SK-N-SH treated with all-trans-retinoic acid at 6 μM for 48 hours (cell line): ENCODE data around the gene SYNE4.

Source experiments
- ATAC-seq: fragments of 200-7000 bp; cut with Tn5 transposase; 3 replicates; pipeline ENCODE4 v1.9.1; 2020; ENCODE audit warnings: mild to moderate bottlenecking, moderate library complexity
- ARNTL ChIP-seq: fragments of 450-650 bp; formaldehyde crosslinking; IDR thresholded peaks from 2 replicates; pipeline ENCODE4 v1.5.0; 2020; ENCODE audit warnings: low read depth, mild to moderate bottlenecking, moderate library complexity, borderline replicate concordance
- BACH2 ChIP-seq: fragments of 250-450 bp; sonication (Bioruptor Pico); IDR thresholded peaks from 2 replicates; pipeline ENCODE4 v1.9.0; 2021; ENCODE audit warnings: mild to moderate bottlenecking, borderline replicate concordance
- CSDC2 ChIP-seq: fragments of 250-450 bp; sonication (Bioruptor Pico); IDR thresholded peaks from 2 replicates; pipeline ENCODE4 v1.5.0; 2020; ENCODE audit warnings: mild to moderate bottlenecking, moderate library complexity
- ESRRG ChIP-seq: fragments of 250-450 bp; sonication (Bioruptor Pico); IDR thresholded peaks from 2 replicates; pipeline ENCODE4 v1.6.1; 2021; ENCODE audit warnings: mild to moderate bottlenecking
- GLIS3 ChIP-seq: fragments of 250-450 bp; sonication (Bioruptor Pico); IDR thresholded peaks from 2 replicates; pipeline ENCODE4 v1.5.0; 2020; ENCODE audit warnings: mild to moderate bottlenecking, moderate library complexity
- ISL1 ChIP-seq: fragments of 250-450 bp; sonication (Bioruptor Pico); IDR thresholded peaks from 2 replicates; pipeline ENCODE4 v2.1.2; 2022; ENCODE audit warnings: mild to moderate bottlenecking, moderate library complexity
- OSR1 ChIP-seq: fragments of 250-450 bp; sonication (Bioruptor Pico); IDR thresholded peaks from 2 replicates; pipeline ENCODE4 v1.8.0; 2022; ENCODE audit warnings: moderate library complexity, mild to moderate bottlenecking, inconsistent platforms
- PPARA ChIP-seq: fragments of 250-450 bp; sonication (Bioruptor Pico); IDR thresholded peaks from 2 replicates; pipeline ENCODE4 v1.5.0; 2020; ENCODE audit warnings: mild to moderate bottlenecking, borderline replicate concordance
- SNAI2 ChIP-seq: fragments of 250-450 bp; sonication (Bioruptor Pico); IDR thresholded peaks from 2 replicates; pipeline ENCODE4 v1.5.0; 2020; ENCODE audit warnings: mild to moderate bottlenecking, moderate library complexity
- TCF4 ChIP-seq: fragments of 250-450 bp; sonication (Bioruptor Pico); IDR thresholded peaks from 2 replicates; pipeline ENCODE4 v1.8.0; 2021; ENCODE audit warnings: mild to moderate bottlenecking, moderate library complexity, borderline replicate concordance
- TOX ChIP-seq: fragments of 250-450 bp; sonication (Bioruptor Pico); IDR thresholded peaks from 2 replicates; pipeline ENCODE4 v1.8.0; 2021; ENCODE audit warnings: mild to moderate bottlenecking, moderate library complexity, borderline replicate concordance
- ZC3H10 ChIP-seq: fragments of 250-450 bp; sonication (Bioruptor Pico); IDR thresholded peaks from 2 replicates; pipeline ENCODE4 v1.5.1; 2021; ENCODE audit warnings: mild to moderate bottlenecking, moderate library complexity
- ZFP3 ChIP-seq: fragments of 250-450 bp; sonication (Bioruptor Pico); IDR thresholded peaks from 2 replicates; pipeline ENCODE4 v1.5.0; 2020; ENCODE audit warnings: mild to moderate bottlenecking, moderate library complexity
- ZFP30 ChIP-seq: fragments of 450-650 bp; formaldehyde crosslinking; IDR thresholded peaks from 2 replicates; pipeline ENCODE4 v1.5.0; 2022; ENCODE audit warnings: mild to moderate bottlenecking, moderate library complexity
- ZNF565 ChIP-seq: fragments of 450-650 bp; formaldehyde crosslinking; conservative IDR thresholded peaks from 2 replicates; pipeline ENCODE4 v1.5.0; 2020; ENCODE audit warnings: low read depth, mild to moderate bottlenecking, moderate library complexity
- ZNF70 ChIP-seq: fragments of 450-650 bp; formaldehyde crosslinking; IDR thresholded peaks from 2 replicates; pipeline ENCODE4 v1.5.0; 2020; ENCODE audit warnings: mild to moderate bottlenecking, moderate library complexity
- TF ChIP-seq, protein P1 (sequence below): fragments of 250-450 bp; sonication (Bioruptor Pico); IDR thresholded peaks from 2 replicates; pipeline ENCODE4 v1.8.0; 2020; ENCODE audit warnings: mild to moderate bottlenecking, moderate library complexity, borderline replicate concordance
- TF ChIP-seq, protein P2 (sequence below): fragments of 250-450 bp; sonication (Bioruptor Pico); IDR thresholded peaks from 2 replicates; pipeline ENCODE4 v1.5.0; 2020; ENCODE audit warnings: mild to moderate bottlenecking, moderate library complexity
- TF ChIP-seq, protein P3 (sequence below): fragments of 250-450 bp; sonication (Bioruptor Pico); IDR thresholded peaks from 2 replicates; pipeline ENCODE4 v1.5.1; 2021; ENCODE audit warnings: mild to moderate bottlenecking, moderate library complexity
- TF ChIP-seq, protein P4 (sequence below): fragments of 250-450 bp; sonication (Bioruptor Pico); IDR thresholded peaks from 2 replicates; pipeline ENCODE4 v1.5.1; 2020; ENCODE audit warnings: low read depth, mild to moderate bottlenecking, moderate library complexity
- TF ChIP-seq, protein P5 (sequence below): fragments of 250-450 bp; sonication (Bioruptor Pico); IDR thresholded peaks from 2 replicates; pipeline ENCODE4 v1.8.0; 2021; ENCODE audit warnings: low read depth, mild to moderate bottlenecking, moderate library complexity, borderline replicate concordance

SYNE4 gene

DNA sequence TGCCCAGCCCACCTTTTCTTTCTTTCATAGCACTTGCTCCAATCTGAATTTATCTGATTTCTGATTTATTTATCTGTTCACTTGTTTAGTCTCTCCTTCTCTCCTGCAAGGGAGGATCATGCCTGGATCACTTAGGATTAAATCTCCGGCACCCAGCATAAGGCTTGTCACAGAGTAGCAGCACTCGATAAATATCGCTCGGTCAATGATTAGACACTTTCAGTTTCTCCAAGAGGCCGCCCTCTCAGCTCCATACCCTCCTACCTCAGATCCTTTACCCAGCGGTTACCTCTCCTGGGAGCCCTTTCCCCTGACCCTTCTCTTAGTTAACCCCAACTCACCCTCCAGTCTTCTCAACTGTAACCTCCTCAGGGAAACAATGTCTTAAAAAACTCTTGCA, 22.7 kb upstream of the SYNE4 start:
- TF ChIP-seq ZNF565 (CRISPR knock-in tag): no peak
- TF ChIP-seq, protein P1, sequence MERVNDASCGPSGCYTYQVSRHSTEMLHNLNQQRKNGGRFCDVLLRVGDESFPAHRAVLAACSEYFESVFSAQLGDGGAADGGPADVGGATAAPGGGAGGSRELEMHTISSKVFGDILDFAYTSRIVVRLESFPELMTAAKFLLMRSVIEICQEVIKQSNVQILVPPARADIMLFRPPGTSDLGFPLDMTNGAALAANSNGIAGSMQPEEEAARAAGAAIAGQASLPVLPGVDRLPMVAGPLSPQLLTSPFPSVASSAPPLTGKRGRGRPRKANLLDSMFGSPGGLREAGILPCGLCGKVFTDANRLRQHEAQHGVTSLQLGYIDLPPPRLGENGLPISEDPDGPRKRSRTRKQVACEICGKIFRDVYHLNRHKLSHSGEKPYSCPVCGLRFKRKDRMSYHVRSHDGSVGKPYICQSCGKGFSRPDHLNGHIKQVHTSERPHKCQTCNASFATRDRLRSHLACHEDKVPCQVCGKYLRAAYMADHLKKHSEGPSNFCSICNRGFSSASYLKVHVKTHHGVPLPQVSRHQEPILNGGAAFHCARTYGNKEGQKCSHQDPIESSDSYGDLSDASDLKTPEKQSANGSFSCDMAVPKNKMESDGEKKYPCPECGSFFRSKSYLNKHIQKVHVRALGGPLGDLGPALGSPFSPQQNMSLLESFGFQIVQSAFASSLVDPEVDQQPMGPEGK (CRISPR knock-in tag): no peak
- TF ChIP-seq CSDC2 (CRISPR knock-in tag): no peak
- no peak for TF ChIP-seq SNAI2
- no peak for TF ChIP-seq ZFP3 (CRISPR knock-in tag)
- no peak for TF ChIP-seq ARNTL
- ATAC-seq: no peak

DNA sequence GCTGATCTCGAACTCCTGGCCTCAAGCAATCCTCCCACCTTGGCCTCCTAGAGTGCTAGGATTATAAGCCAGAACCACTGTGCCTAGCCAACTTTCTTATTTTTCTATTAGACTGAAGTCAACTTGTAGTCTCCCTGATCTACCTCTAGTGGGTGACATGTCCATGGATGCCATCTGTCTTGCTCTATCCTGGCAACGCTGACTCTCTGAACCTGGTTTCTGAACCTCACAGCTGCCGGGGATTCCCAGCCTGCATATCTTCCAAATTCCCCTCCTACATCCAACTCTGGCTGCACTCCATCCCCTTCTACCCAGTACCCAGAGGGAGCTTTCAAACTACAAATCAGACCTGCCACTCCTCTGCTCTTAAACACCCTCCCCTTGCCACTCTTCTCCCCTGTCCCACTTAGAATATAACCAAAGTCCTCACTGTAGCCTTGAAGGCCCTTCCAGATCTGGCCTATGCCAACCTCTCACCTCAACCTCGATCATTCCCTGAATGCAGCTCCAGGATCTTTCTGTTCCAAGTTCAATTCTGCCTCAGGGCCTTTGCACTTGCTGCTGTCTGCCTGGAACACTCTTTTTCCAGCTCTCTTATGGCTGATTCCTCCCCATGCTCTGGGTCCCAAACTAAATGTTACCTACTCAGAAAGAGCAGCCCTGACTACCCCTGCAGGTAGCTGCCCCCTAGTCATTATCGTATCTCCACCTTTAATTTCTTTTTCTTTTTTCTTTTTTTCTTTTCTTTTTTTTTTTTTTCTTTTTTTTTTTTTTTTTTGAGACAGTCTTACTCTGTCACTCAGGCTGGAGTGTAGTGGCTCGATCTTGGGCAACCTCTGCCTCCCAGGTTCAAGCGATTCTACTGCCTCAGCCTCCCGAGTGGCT, 21.9 kb upstream of the SYNE4 start:
- ATAC-seq: no peak
- TF ChIP-seq, protein P2, sequence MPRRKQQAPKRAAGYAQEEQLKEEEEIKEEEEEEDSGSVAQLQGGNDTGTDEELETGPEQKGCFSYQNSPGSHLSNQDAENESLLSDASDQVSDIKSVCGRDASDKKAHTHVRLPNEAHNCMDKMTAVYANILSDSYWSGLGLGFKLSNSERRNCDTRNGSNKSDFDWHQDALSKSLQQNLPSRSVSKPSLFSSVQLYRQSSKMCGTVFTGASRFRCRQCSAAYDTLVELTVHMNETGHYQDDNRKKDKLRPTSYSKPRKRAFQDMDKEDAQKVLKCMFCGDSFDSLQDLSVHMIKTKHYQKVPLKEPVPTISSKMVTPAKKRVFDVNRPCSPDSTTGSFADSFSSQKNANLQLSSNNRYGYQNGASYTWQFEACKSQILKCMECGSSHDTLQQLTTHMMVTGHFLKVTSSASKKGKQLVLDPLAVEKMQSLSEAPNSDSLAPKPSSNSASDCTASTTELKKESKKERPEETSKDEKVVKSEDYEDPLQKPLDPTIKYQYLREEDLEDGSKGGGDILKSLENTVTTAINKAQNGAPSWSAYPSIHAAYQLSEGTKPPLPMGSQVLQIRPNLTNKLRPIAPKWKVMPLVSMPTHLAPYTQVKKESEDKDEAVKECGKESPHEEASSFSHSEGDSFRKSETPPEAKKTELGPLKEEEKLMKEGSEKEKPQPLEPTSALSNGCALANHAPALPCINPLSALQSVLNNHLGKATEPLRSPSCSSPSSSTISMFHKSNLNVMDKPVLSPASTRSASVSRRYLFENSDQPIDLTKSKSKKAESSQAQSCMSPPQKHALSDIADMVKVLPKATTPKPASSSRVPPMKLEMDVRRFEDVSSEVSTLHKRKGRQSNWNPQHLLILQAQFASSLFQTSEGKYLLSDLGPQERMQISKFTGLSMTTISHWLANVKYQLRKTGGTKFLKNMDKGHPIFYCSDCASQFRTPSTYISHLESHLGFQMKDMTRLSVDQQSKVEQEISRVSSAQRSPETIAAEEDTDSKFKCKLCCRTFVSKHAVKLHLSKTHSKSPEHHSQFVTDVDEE (CRISPR knock-in tag): no peak
- TF ChIP-seq OSR1 (CRISPR knock-in tag) (no peak), BACH2 (CRISPR knock-in tag) (no peak), ZC3H10 (CRISPR knock-in tag) (no peak), CSDC2 (CRISPR knock-in tag) (no peak), TOX (CRISPR knock-in tag) (no peak), ZNF70 (CRISPR knock-in tag) (no peak), GLIS3 (no peak), ISL1 (CRISPR knock-in tag) (no peak), ZFP30 (CRISPR knock-in tag) (no peak)
- TF ChIP-seq, protein P3, sequence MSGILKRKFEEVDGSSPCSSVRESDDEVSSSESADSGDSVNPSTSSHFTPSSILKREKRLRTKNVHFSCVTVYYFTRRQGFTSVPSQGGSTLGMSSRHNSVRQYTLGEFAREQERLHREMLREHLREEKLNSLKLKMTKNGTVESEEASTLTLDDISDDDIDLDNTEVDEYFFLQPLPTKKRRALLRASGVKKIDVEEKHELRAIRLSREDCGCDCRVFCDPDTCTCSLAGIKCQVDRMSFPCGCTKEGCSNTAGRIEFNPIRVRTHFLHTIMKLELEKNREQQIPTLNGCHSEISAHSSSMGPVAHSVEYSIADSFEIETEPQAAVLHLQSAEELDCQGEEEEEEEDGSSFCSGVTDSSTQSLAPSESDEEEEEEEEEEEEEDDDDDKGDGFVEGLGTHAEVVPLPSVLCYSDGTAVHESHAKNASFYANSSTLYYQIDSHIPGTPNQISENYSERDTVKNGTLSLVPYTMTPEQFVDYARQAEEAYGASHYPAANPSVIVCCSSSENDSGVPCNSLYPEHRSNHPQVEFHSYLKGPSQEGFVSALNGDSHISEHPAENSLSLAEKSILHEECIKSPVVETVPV (CRISPR knock-in tag): no peak

DNA sequence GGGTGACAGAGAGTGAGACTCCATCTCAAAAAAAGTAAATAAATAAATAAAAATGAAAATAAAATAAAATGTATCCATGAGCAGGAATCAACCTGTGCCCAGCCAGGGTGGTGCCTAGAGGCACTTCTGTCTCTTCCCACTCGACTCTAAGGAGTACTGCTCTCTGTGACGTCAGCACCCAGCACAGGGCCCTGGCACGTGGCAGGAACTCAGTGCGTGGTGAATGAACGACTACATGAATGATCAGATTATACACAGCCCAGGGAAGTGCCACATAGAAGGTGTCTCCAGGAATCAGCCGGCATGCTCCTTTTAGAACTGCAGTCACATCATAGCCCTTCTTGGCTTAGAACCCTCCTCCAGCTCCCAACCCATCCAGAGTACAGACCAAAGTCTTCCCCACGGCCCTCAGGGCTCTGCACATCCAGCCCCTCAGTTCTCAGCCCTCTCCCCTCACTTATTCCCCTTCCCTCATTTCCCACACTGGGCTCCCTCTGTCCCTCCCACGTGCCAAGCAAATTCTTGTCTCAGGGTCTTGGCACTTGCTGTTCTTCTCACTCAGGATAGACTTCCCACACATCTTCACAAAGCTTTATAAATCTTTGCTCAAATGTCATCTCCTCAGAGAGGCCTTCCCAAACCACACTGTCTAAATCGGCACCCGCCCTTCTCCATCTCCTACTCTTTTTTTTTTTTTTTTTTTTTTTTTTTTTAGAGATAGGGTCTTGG, 19.9 kb upstream of the SYNE4 start:
- TF ChIP-seq, protein P4, sequence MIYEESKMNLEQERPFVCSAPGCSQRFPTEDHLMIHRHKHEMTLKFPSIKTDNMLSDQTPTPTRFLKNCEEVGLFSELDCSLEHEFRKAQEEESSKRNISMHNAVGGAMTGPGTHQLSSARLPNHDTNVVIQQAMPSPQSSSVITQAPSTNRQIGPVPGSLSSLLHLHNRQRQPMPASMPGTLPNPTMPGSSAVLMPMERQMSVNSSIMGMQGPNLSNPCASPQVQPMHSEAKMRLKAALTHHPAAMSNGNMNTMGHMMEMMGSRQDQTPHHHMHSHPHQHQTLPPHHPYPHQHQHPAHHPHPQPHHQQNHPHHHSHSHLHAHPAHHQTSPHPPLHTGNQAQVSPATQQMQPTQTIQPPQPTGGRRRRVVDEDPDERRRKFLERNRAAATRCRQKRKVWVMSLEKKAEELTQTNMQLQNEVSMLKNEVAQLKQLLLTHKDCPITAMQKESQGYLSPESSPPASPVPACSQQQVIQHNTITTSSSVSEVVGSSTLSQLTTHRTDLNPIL (CRISPR knock-in tag): no peak
- TF ChIP-seq PPARA (CRISPR knock-in tag): no peak
- TF ChIP-seq ZFP30 (CRISPR knock-in tag): no peak
- TF ChIP-seq BACH2 (CRISPR knock-in tag): no peak
- TF ChIP-seq, protein P5, sequence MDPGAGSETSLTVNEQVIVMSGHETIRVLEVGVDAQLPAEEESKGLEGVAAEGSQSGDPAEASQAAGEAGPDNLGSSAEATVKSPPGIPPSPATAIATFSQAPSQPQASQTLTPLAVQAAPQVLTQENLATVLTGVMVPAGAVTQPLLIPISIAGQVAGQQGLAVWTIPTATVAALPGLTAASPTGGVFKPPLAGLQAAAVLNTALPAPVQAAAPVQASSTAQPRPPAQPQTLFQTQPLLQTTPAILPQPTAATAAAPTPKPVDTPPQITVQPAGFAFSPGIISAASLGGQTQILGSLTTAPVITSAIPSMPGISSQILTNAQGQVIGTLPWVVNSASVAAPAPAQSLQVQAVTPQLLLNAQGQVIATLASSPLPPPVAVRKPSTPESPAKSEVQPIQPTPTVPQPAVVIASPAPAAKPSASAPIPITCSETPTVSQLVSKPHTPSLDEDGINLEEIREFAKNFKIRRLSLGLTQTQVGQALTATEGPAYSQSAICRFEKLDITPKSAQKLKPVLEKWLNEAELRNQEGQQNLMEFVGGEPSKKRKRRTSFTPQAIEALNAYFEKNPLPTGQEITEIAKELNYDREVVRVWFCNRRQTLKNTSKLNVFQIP (CRISPR knock-in tag): no peak
- no peak for TF ChIP-seq TCF4 (CRISPR knock-in tag)
- no peak for TF ChIP-seq ZNF565 (CRISPR knock-in tag)
- TF ChIP-seq, protein P2 (CRISPR knock-in tag): no peak
- TF ChIP-seq TOX (CRISPR knock-in tag): no peak
- TF ChIP-seq ARNTL: no peak
- no peak for TF ChIP-seq GLIS3
- TF ChIP-seq ESRRG (CRISPR knock-in tag): no peak
- ATAC-seq: no peak
